ENCODE results near the gene PWP2.

Gene PWP2

DNA sequence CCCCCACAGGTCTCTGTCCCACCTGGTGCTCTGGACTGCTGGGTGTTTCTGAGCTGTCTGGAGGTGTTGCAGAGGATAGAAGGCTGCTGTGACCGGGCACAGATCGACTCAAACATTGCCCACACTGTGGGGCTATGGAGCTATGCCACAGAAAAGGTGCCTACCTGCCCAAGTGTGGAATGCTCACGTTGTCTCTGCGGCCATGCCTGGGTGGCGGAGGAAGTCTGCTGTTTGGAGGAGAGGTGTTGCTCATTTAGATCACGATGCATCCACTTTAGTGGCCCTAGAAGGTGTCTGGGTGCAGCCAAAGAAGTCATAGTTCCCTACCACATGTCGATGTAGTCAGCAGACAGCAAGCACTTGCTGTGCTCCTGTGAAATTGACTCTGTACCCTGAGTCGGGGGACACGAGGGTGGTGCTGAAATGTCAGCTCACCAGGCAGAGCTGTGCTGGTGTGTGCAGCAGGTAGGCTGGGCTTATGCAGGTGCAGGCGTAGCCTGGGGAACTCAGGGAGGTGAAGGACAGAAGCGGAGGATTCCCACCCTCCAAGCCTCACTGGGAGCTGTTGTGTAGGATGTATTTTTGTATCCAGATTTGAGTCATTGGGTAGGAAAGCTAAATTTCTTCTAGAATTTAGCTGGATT is 32.8 kb upstream of the PWP2 start:
- H3K4me3 ChIP-seq (ENCODE audit: insufficient read length, low read depth) = no peak overlapping the region
- peaks cover 9% of the 10 kb centered on the region for H3K4me1 ChIP-seq (ENCODE audit: insufficient read depth, insufficient read length)
- TF ChIP-seq ZNF274 (IDR thresholded peaks at IDR 0.05; ENCODE audit: low read depth, low read length) = no peak
- no peak overlapping the region for H3K9ac ChIP-seq (ENCODE audit: insufficient read length, low read depth)
- no peaks in the 10 kb centered on the region for H3K27me3 ChIP-seq (ENCODE audit: insufficient read depth, insufficient read length)
- peaks cover 85% of the 10 kb centered on the region for H3K36me3 ChIP-seq (ENCODE audit: insufficient read depth, insufficient read length, low read length)
- H3K9me3 ChIP-seq (ENCODE audit: insufficient read depth, low read length) = no peaks in the 10 kb centered on the region
- DNase-seq (ENCODE audit: low read depth, low spot score) = no peak

DNA sequence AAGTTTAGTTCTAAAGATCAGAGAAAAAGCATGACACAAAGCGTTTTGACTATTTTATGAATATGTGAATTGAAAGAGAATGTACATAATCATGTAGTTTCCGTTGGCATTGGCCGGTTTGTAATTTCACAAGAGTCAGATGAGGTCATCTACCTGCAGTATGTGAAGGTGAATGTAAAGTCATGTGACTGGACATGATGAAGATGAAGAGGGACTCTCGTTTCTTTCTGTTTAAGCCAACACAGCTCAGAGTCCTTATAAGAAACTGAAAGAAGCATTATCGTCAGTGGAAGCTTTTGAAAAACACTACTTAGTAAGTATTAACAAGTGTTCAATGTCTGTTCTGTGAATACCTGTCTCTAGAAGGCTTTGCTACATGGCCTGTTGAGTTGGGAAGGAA is 30.9 kb upstream of the PWP2 start:
- no peak for DNase-seq (ENCODE audit: low read depth, low spot score)
- Histone ChIP-seq H3K9me3 (ENCODE audit: insufficient read depth, low read length) (no peaks in the 10 kb centered on the region), H3K27me3 (ENCODE audit: insufficient read depth, insufficient read length) (no peaks in the 10 kb centered on the region), H3K9ac (ENCODE audit: insufficient read length, low read depth) (no peak overlapping the region), H3K4me3 (ENCODE audit: insufficient read length, low read depth) (no peak overlapping the region), H3K4me1 (ENCODE audit: insufficient read depth, insufficient read length) (peaks cover 7% of the 10 kb centered on the region), H3K36me3 (ENCODE audit: insufficient read depth, insufficient read length, low read length) (peaks cover 90% of the 10 kb centered on the region)
- TF ChIP-seq ZNF274 (IDR thresholded peaks at IDR 0.05; ENCODE audit: low read depth, low read length) (no peak), YY1 (IDR thresholded peaks at IDR 0.05; ENCODE audit: insufficient read depth, insufficient read length) (no peak), SUZ12 (IDR thresholded peaks at IDR 0.05; ENCODE audit: extremely low read depth, insufficient read depth, insufficient read length) (no peak)

DNA sequence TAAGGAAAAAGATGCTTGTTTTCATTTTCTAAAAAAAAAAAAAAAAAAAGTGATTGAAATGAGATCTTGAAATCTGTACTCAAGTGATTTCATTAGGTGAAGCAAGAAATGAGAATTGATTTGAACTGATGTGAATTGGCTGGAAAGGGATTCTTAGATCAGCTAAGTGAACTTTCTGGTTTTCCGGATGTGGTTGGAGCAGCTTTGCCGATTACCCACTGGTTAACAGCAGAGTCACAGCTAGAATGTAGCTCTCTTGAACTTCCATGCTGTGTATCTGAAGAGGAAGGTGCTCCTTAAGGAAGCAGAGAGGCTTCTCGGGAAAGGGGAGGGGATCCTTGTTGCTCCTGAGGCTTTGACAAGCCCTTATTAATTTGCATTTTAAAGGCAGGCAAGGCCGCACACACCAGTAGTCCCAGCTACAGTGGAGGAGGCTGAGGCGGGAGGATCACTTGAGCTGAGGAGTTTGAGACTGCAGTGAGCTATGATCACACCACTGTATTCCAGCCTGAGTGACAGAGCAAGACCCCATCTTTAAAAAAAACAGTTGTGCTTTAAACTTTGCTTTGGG is 28.7 kb upstream of the PWP2 start:
- no peak overlapping the region for H3K4me3 ChIP-seq (ENCODE audit: insufficient read length, low read depth)
- H3K9me3 ChIP-seq (ENCODE audit: insufficient read depth, low read length) = no peaks in the 10 kb centered on the region
- peaks cover 94% of the 10 kb centered on the region for H3K36me3 ChIP-seq (ENCODE audit: insufficient read depth, insufficient read length, low read length)
- H3K4me1 ChIP-seq (ENCODE audit: insufficient read depth, insufficient read length) = peaks cover 7% of the 10 kb centered on the region
- peak; percentile 66 for DNase-seq (ENCODE audit: low read depth, low spot score)
- H3K27me3 ChIP-seq (ENCODE audit: insufficient read depth, insufficient read length) = no peaks in the 10 kb centered on the region
- no peak for TF ChIP-seq YY1 (IDR thresholded peaks at IDR 0.05; ENCODE audit: insufficient read depth, insufficient read length)
- H3K9ac ChIP-seq (ENCODE audit: insufficient read length, low read depth) = no peak overlapping the region

DNA sequence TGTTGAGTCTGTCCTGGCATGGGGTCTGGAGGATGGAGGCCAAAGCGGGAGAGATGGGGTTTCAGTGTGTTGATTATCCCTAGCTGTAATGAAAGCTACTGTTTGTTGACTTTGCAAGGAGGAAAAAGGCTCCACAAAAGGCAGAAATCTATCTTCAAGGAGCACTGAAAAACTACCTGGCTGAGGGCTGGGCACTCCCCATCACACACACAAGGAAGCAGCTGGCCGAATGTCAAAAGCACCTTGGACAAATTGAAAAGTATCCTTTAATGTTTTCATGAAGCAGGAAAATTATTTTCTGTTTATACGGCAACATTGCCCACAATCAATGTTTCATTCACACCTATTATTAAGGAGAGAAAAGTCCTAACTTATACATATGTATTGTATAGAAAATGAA is 27.8 kb upstream of the PWP2 start:
- H3K4me3 ChIP-seq (ENCODE audit: insufficient read length, low read depth) = no peak overlapping the region
- H3K27me3 ChIP-seq (ENCODE audit: insufficient read depth, insufficient read length) = no peaks in the 10 kb centered on the region
- H3K9ac ChIP-seq (ENCODE audit: insufficient read length, low read depth) = no peak overlapping the region
- DNase-seq (ENCODE audit: low read depth, low spot score) = no peak
- no peaks in the 10 kb centered on the region for H3K9me3 ChIP-seq (ENCODE audit: insufficient read depth, low read length)
- no peak for TF ChIP-seq SUZ12 (IDR thresholded peaks at IDR 0.05; ENCODE audit: extremely low read depth, insufficient read depth, insufficient read length)
- H3K36me3 ChIP-seq (ENCODE audit: insufficient read depth, insufficient read length, low read length) = peaks cover 95% of the 10 kb centered on the region
- H3K4me1 ChIP-seq (ENCODE audit: insufficient read depth, insufficient read length) = peaks cover 7% of the 10 kb centered on the region

DNA sequence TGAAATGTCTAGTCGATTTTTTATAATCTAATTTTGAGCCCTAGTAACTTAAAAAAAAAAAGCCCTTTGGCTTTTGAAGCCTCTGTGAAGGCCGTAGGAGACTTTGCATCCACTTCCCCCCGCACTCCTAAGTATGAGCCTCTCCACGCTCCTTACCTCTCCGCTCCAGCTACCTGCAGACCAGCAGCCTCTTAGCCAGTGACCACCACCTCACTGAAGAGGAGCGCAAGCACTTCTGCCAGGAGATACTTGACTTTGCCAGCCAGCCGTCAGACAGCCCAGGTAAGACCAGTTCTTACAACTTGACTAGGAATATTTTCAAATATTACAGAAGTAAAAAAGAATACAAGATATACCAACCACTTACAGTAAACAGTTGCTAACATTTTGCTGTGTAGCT is 27.4 kb upstream of the PWP2 start:
- H3K27me3 ChIP-seq (ENCODE audit: insufficient read depth, insufficient read length) = no peaks in the 10 kb centered on the region
- H3K4me1 ChIP-seq (ENCODE audit: insufficient read depth, insufficient read length) = peaks cover 7% of the 10 kb centered on the region
- no peak overlapping the region for H3K9ac ChIP-seq (ENCODE audit: insufficient read length, low read depth)
- DNase-seq (ENCODE audit: low read depth, low spot score) = no peak
- TF ChIP-seq ZNF274 (IDR thresholded peaks at IDR 0.05; ENCODE audit: low read depth, low read length) (no peak), YY1 (IDR thresholded peaks at IDR 0.05; ENCODE audit: insufficient read depth, insufficient read length) (no peak), SUZ12 (IDR thresholded peaks at IDR 0.05; ENCODE audit: extremely low read depth, insufficient read depth, insufficient read length) (no peak)
- H3K4me3 ChIP-seq (ENCODE audit: insufficient read length, low read depth) = no peak overlapping the region
- H3K36me3 ChIP-seq (ENCODE audit: insufficient read depth, insufficient read length, low read length) = peaks cover 95% of the 10 kb centered on the region
- no peaks in the 10 kb centered on the region for H3K9me3 ChIP-seq (ENCODE audit: insufficient read depth, low read length)

DNA sequence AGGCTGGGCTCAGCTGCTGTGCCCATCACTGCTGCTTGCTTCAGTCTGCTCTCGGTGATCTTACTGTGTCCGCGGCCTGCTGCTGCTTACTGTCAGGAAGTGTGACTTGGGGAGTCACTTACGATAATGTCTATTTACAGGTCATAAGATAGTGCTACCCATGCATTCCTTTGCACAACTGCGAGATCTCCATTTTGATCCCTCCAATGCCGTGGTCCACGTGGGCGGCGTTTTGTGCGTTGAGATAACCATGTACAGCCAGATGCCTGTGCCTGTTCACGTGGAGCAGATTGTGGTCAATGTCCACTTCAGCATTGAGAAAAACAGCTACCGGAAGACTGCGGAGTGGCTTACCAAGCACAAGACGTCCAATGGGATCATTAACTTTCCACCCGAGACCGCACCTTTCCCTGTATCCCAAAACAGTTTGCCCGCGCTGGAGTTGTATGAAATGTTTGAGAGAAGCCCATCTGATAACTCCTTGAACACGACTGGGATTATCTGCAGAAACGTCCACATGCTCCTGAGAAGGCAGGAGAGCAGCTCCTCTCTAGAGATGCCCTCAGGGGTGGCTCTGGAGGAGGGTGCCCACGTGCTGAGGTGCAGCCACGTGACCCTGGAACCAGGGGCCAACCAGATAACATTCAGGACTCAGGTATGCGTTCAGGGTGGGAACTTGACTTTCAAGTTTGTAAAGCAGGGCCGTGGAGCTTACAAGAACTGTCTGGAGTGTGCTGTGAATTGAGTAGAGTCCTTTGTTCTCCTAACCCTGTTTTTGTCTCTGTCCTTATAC is 24.4 kb upstream of the PWP2 start:
- no peak overlapping the region for H3K9ac ChIP-seq (ENCODE audit: insufficient read length, low read depth)
- no peak for TF ChIP-seq SUZ12 (IDR thresholded peaks at IDR 0.05; ENCODE audit: extremely low read depth, insufficient read depth, insufficient read length)
- no peak for TF ChIP-seq YY1 (IDR thresholded peaks at IDR 0.05; ENCODE audit: insufficient read depth, insufficient read length)
- TF ChIP-seq ZNF274 (IDR thresholded peaks at IDR 0.05; ENCODE audit: low read depth, low read length) = no peak
- no peaks in the 10 kb centered on the region for H3K27me3 ChIP-seq (ENCODE audit: insufficient read depth, insufficient read length)
- DNase-seq (ENCODE audit: low read depth, low spot score) = no peak
- peaks cover 99% of the 10 kb centered on the region for H3K36me3 ChIP-seq (ENCODE audit: insufficient read depth, insufficient read length, low read length)
- no peak overlapping the region for H3K4me3 ChIP-seq (ENCODE audit: insufficient read length, low read depth)
- H3K4me1 ChIP-seq (ENCODE audit: insufficient read depth, insufficient read length) = peaks cover 7% of the 10 kb centered on the region
- no peaks in the 10 kb centered on the region for H3K9me3 ChIP-seq (ENCODE audit: insufficient read depth, low read length)

DNA sequence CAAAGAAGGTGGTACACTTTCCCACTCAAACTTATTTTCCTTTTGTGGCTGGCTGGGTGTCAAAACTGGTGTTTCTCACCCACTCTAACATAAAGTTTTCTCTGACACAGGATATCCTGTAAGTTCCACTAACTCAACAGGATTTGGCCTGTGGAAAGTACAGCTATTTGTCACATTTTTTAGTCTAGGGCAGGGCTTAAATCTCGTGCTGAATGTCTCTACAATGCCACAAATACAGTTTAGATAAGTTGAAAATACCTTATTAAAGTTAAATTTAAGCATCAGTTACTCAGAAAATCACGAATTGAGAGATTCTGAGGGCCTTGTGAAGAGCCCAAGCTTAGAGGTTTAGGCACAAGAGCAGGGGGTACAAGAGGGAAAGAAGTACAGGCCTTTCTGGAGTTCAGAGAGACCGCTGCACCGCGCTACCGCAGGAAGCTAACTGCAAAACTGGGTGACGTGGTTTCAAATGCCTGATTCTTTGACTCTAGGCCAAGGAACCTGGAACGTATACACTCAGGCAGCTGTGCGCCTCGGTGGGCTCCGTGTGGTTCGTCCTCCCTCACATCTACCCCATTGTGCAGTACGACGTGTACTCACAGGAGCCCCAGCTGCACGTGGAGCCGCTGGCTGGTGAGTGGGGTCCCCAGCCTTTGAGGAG is 23.4 kb upstream of the PWP2 start:
- H3K4me1 ChIP-seq (ENCODE audit: insufficient read depth, insufficient read length) = peaks cover 7% of the 10 kb centered on the region
- H3K27me3 ChIP-seq (ENCODE audit: insufficient read depth, insufficient read length) = no peaks in the 10 kb centered on the region
- H3K36me3 ChIP-seq (ENCODE audit: insufficient read depth, insufficient read length, low read length) = peaks cover 99% of the 10 kb centered on the region
- H3K9me3 ChIP-seq (ENCODE audit: insufficient read depth, low read length) = no peaks in the 10 kb centered on the region
- H3K4me3 ChIP-seq (ENCODE audit: insufficient read length, low read depth) = no peak overlapping the region
- H3K9ac ChIP-seq (ENCODE audit: insufficient read length, low read depth) = no peak overlapping the region
- DNase-seq (ENCODE audit: low read depth, low spot score) = no peak
- TF ChIP-seq YY1 (IDR thresholded peaks at IDR 0.05; ENCODE audit: insufficient read depth, insufficient read length) (no peak), ZNF274 (IDR thresholded peaks at IDR 0.05; ENCODE audit: low read depth, low read length) (no peak), SUZ12 (IDR thresholded peaks at IDR 0.05; ENCODE audit: extremely low read depth, insufficient read depth, insufficient read length) (no peak)

All from NT2/D1 (cell line).